SKM-1 treated with dmso at 0.1 percent for 144 hours (cell line): ENCODE data around the gene LPAR5.
"Not testable (repeated sequence)": the region's sequence is repeated elsewhere in the genome, so short reads cannot be mapped to it uniquely, and the experiment has no call there.

ENCODE experiments used
- DNase-seq: peaks from one replicate; lab custom pipeline; 2025; ENCODE audit not compliant: unreplicated experiment; lab: John Stamatoyannopoulos, UW

Gene LPAR5

GRCh38 chr12:6607751-6608591, 27.8 kb downstream of the LPAR5 start:
- DNase-seq = peak; percentile 56

GRCh38 chr12:6606331-6607131, 29.2 kb downstream of the LPAR5 start:
- DNase-seq = no peak

DNA sequence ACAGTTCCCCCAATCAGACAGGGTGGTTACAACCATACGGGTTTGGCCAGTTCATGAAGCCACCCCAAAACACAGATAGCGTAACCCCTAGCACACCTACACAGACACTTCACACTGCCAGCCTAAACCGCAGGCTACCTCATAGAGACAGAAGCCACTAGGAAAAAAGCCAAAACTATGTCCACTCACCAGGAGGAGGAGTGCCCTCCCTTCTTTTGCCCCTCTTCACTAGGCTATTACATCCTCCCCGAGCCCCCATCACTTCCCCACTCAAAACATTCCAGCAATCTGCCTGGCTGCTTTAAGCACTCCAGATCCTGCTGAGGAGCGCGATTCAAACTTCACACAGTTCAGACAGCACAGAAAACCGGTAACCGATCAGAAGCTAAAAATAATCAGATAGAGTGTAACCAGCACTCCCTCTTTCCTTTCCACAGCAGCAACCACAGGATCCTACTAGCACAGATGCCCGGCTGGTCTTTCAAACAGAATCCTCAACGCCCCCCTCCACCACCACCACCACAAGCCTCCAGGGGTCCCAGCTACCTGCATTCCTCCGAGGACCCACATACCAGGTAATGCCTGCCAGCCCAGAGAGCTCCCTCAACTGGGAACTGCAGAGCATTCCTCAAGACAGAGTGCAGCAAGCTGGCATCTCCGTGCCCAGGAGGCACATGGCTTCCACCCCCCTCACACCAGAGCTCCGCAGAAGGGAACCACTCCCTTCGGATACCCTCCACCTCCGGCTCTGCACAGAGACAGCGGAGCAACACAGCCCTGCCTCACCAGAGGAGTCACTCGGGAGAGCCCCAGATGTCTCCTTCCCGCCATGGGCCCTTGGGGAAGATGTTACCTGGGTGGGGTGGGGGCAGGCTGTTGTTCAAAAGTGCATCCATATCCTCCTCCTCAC, 30.1 kb downstream of the LPAR5 start:
- DNase-seq = no peak

- DNase-seq = no peak
Observed at GRCh38 chr12:6604259-6605029, 31.3 kb downstream of the LPAR5 start.

- DNase-seq = no peak
Observed at GRCh38 chr12:6603095-6603567, 32.6 kb downstream of the LPAR5 start.

DNA sequence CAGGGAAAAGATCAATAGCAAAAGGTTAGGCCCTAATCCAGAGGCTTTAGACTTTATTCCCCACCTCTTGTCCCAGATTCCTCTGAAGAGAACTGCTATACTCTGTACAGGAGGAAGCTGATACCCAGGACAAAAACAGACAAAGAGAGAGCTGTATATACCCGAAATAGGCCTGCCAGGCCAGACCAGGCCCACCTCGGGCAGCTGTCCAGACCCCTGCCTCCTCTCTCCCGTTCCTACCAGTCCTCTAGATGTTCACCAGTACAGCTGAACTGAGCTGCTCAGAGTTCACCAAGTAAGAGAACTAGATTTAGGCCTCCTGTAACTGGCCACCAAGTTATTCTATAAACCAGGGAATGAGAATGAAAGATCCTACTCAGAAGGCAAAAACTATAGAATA, 33.2 kb downstream of the LPAR5 start:
- DNase-seq = no peak

- DNase-seq = not testable (repeated sequence)
Observed at GRCh38 chr12:6595673-6596072, 40.1 kb downstream of the LPAR5 start.

- DNase-seq = no peak
Observed at GRCh38 chr12:6592087-6592486, 43.7 kb downstream of the LPAR5 start.

- DNase-seq = not testable (repeated sequence)
Observed at GRCh38 chr12:6586569-6586968, 49.2 kb downstream of the LPAR5 start.

DNA sequence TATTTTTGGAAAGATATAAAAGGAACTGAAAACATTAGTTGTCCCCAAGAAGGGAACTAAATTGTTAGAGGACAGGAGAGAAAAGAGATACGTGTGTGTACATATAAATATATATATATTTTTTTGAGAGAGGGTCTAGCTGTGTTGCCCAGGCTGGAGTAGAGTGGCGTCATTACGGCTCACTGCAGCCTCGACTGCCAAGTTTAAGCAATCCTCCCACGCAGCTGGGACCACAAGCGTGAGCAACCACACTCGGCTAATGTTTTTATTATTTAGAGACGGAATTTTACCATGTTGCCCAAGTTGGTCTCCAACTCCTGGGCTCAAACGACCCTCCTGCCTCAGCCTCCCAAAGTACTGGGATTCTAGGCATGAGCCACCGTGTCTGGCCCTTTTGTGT, 51.5 kb downstream of the LPAR5 start:
- no peak for DNase-seq

GRCh38 chr12:6582959-6583358, 52.8 kb downstream of the LPAR5 start:
- DNase-seq = no peak

DNA sequence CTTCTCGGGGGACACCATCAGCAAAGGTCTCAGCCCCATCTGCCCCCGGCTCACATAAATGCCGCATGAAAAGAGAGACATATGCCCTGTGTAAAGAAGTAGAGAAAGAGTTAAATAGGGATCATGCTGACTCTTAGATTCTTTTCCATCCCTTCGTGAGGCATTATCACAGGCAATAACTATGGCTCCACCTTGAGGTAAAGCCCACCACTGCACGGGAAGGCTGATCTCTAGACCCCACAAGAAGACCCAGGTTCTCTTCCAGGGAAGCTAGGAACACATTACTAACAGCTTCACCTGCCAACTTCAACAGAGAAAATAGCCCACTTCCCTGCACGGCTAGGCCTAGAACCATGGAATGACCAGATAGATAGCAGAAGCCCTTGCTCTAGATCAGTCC, 53.6 kb downstream of the LPAR5 start:
- DNase-seq = no peak

GRCh38 chr12:6575648-6576047, 60.1 kb downstream of the LPAR5 start:
- no peak for DNase-seq

DNA sequence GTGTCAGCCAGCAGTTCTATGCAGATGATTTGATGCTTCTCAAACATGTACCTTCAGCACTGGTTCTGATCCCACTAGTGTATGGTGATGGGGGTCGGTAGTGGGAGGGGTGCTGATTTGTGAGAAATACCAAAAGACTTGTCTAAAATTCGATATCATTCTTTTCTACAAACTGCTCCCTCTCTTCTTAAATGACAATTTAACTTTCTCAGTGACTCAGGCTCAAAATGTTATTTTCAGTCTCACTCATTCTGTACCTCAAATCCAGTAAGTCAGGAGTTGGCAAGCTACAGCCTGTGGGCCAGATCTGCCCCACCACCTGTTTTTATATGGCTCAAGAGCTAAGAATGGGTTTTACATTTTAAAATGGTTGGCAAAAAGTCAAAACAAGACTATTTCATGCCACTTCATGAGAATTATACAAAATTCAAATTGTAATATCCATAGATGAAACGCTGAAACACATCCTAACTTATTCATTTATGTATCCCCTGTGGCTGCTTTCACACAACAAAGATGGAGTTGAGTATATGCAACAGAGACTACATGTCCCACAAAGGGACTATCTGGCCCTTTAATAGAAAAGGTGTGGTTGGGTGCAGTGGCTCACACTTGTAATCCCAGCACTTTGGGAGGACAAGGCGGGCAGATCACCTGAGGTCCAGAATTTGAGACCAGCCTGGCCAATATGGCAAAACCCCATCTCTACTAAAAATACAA, 61.0 kb downstream of the LPAR5 start:
- DNase-seq = no peak

- no peak for DNase-seq
Observed at GRCh38 chr12:6573001-6573400, 62.8 kb downstream of the LPAR5 start.

GRCh38 chr12:6570264-6570887, 65.4 kb downstream of the LPAR5 start:
- no peak for DNase-seq

DNA sequence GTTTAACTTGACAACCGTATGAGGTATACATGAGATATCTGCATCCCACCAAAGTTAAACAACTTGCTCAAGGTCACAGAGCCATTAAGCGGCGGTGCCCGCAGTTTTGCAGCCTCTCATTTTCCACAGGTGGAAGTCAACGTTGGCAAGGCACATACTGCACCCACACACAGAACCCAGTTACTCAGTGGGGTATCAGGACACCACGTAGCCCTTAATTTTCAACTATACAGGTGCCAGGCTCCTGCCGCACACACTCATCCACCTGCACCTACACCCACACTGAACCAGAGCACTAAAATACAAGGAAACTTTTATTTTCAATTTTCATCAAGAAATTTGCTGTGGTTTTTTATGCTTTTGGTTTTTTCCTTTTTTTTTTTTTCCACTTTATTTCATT, 66.0 kb downstream of the LPAR5 start:
- no peak for DNase-seq

GRCh38 chr12:6569312-6569711, 66.4 kb downstream of the LPAR5 start:
- no peak for DNase-seq
